Mesenchymal stem cell (in vitro differentiated cells and primary cell): ENCODE results near the gene ACP4.

Experiments
- DNase-seq: peaks from one replicate; pipeline ENCODE4 v3.0.0-alpha.2; 2013
- H2AFZ ChIP-seq: one replicate; pipeline ENCODE4 v1.6.1; 2013; ENCODE audit warnings: low read depth, mild to moderate bottlenecking, control low read depth, inconsistent platforms, low read length, moderate library complexity
- H2AK5ac ChIP-seq: 2 replicates; pipeline ENCODE4 v1.6.1; 2013; ENCODE audit warnings: low read length, moderate library complexity, mild to moderate bottlenecking, inconsistent platforms; ENCODE audit not compliant: severe bottlenecking
- H2BK120ac ChIP-seq: one replicate; pipeline ENCODE4 v1.6.1; 2013; ENCODE audit warnings: low read depth, mild to moderate bottlenecking, inconsistent platforms, low read length, moderate library complexity
- H2BK12ac ChIP-seq, 2 experiments: one replicate each; pipeline ENCODE4 v1.6.1; 2013; ENCODE audit warnings: inconsistent platforms in 2 of 2, low read length in 2 of 2, mild to moderate bottlenecking in 2 of 2, moderate library complexity in 2 of 2, control low read depth in 1 of 2
- H2BK15ac ChIP-seq: one replicate; pipeline ENCODE4 v1.6.1; 2013; ENCODE audit warnings: mild to moderate bottlenecking, low read depth, inconsistent platforms; ENCODE audit not compliant: poor library complexity, severe bottlenecking
- H2BK5ac ChIP-seq: 2 replicates; pipeline ENCODE4 v1.6.1; 2013; ENCODE audit warnings: low read depth, mild to moderate bottlenecking, low read length, control low read depth, inconsistent platforms; ENCODE audit not compliant: poor library complexity, severe bottlenecking
- H3K14ac ChIP-seq, 2 experiments: one replicate each; pipeline ENCODE4 v1.6.1; 2013; ENCODE audit warnings: inconsistent platforms in 2 of 2, low read length in 2 of 2, control low read depth in 1 of 2, mild to moderate bottlenecking in 1 of 2, moderate library complexity in 1 of 2
- H3K18ac ChIP-seq, 2 experiments: one replicate each; pipeline ENCODE4 v1.6.1; 2013; ENCODE audit warnings: inconsistent platforms in 2 of 2, low read length in 2 of 2, control low read depth in 1 of 2, low read depth in 1 of 2, mild to moderate bottlenecking in 1 of 2
- H3K23ac ChIP-seq, 2 experiments: one replicate each; pipeline ENCODE4 v1.6.1; 2013; ENCODE audit warnings: inconsistent platforms in 2 of 2, low read length in 2 of 2, mild to moderate bottlenecking in 2 of 2, moderate library complexity in 2 of 2, control low read depth in 1 of 2
- H3K27ac ChIP-seq: 2 replicates; pipeline ENCODE4 v1.5.1; 2013; ENCODE audit warnings: mild to moderate bottlenecking, moderate library complexity, low read length, control low read depth, inconsistent platforms; ENCODE audit not compliant: poor library complexity, severe bottlenecking
- H3K27me3 ChIP-seq, 2 experiments: 2 replicates each; pipeline versions ENCODE4 v1.6.1 to v1.7.0; 2013; ENCODE audit warnings: low read length in 2 of 2, mild to moderate bottlenecking in 2 of 2, moderate library complexity in 2 of 2, control low read depth in 1 of 2, inconsistent platforms in 1 of 2; ENCODE audit not compliant: control insufficient read depth in 1 of 2, insufficient read depth in 1 of 2
- H3K36me3 ChIP-seq, 2 experiments: 2 replicates each; pipeline versions ENCODE4 v1.6.1 to v1.7.0; 2013; ENCODE audit warnings: low read length in 2 of 2, control low read depth in 1 of 2, inconsistent platforms in 1 of 2, low read depth in 1 of 2, mild to moderate bottlenecking in 1 of 2; ENCODE audit not compliant: insufficient read depth in 2 of 2, control insufficient read depth in 1 of 2
- H3K4ac ChIP-seq, 2 experiments: one replicate each; pipeline ENCODE4 v1.6.1; 2013; ENCODE audit warnings: inconsistent platforms in 2 of 2, low read length in 2 of 2, mild to moderate bottlenecking in 2 of 2, moderate library complexity in 2 of 2, control low read depth in 1 of 2, low read depth in 1 of 2
- H3K4me1 ChIP-seq: 2 replicates; pipeline ENCODE4 v1.6.1; 2013; ENCODE audit warnings: low read depth, low read length, control low read depth; ENCODE audit not compliant: control insufficient read depth, insufficient read depth
- H3K4me2 ChIP-seq: 2 replicates; pipeline ENCODE4 v1.6.1; 2013; ENCODE audit warnings: low read length, mild to moderate bottlenecking, inconsistent platforms; ENCODE audit not compliant: poor library complexity, severe bottlenecking
- H3K4me3 ChIP-seq, 2 experiments: 2 replicates each; pipeline versions ENCODE4 v1.5.1 to v1.7.0; 2013; ENCODE audit warnings: low read length in 2 of 2, mild to moderate bottlenecking in 2 of 2, control low read depth in 1 of 2, low read depth in 1 of 2; ENCODE audit not compliant: insufficient read depth in 1 of 2
- H3K79me1 ChIP-seq: replicated peaks from 2 replicates; pipeline ENCODE4 v1.6.1; 2013; ENCODE audit warnings: mild to moderate bottlenecking, control low read depth, low read length, inconsistent platforms; ENCODE audit not compliant: poor library complexity, severe bottlenecking
- H3K9ac ChIP-seq: 2 replicates; pipeline ENCODE4 v1.7.0; 2013; ENCODE audit warnings: mild to moderate bottlenecking, low read length, moderate library complexity
- H3K9me3 ChIP-seq: 2 replicates; pipeline ENCODE4 v1.7.0; 2013; ENCODE audit warnings: mild to moderate bottlenecking, low read length; ENCODE audit not compliant: control insufficient read depth
- H4K8ac ChIP-seq: one replicate; pipeline ENCODE4 v1.6.1; 2013; ENCODE audit warnings: inconsistent platforms, mild to moderate bottlenecking, low read length, moderate library complexity
- H4K91ac ChIP-seq: one replicate; pipeline ENCODE4 v1.6.1; 2013; ENCODE audit warnings: mild to moderate bottlenecking, low read length, inconsistent platforms
- WGBS: methylation state at CpG from one replicate; pipeline ENCODE4 v1.1.7; 2013; ENCODE audit warnings: mixed read lengths; 5-methylcytosine and 5-hydroxymethylcytosine counted together

The ACP4 gene

DNA sequence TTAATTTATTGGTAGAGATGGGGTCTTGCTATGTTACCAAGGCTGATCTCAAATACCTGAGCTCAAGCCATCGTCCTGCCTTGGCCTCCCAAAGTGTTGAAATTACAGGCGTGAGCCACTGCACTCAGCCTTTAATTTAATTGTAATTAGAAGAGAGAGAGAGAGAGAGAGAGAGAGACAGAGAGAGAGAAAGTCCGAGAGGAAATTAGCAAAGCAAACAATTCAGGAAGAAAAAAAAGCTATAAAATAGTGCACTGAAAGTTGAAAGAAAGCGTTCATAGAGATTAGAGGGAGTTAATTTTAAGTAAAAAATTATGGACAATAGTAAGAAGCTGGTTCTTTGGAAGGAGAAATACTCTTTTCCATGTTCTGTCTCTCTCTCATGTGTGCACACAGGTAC is 13.0 kb upstream of the ACP4 start:
- H4K8ac ChIP-seq: no peak overlapping the region
- peaks cover 0 to 57% of the 10 kb centered on the region in 2 experiments for H3K27me3 ChIP-seq
- 79% methylated on average over 3 of the region's 4 CpGs for WGBS
- no peak overlapping the region for H3K9ac ChIP-seq
- H3K18ac ChIP-seq: no peak overlapping the region
- H3K36me3 ChIP-seq: no peaks in the 10 kb centered on the region
- H3K4me1 ChIP-seq: no peaks in the 10 kb centered on the region
- H3K27ac ChIP-seq: no peak overlapping the region
- H2BK15ac ChIP-seq: no peak overlapping the region
- H3K4ac ChIP-seq: no peak overlapping the region
- H2BK120ac ChIP-seq: no peak overlapping the region
- H2BK5ac ChIP-seq: no peak overlapping the region
- no peaks in the 10 kb centered on the region for H3K79me1 ChIP-seq
- no peak overlapping the region for H3K23ac ChIP-seq
- H4K91ac ChIP-seq: no peak overlapping the region
- no peak overlapping the region for H3K14ac ChIP-seq
- no peak overlapping the region for H3K4me3 ChIP-seq
- no peak overlapping the region for H3K4me2 ChIP-seq
- H2AFZ ChIP-seq: no peak overlapping the region
- DNase-seq: no peak
- H2BK12ac ChIP-seq: no peak overlapping the region
- no peak overlapping the region for H2AK5ac ChIP-seq
- H3K9me3 ChIP-seq: peaks cover 5% of the 10 kb centered on the region

DNA sequence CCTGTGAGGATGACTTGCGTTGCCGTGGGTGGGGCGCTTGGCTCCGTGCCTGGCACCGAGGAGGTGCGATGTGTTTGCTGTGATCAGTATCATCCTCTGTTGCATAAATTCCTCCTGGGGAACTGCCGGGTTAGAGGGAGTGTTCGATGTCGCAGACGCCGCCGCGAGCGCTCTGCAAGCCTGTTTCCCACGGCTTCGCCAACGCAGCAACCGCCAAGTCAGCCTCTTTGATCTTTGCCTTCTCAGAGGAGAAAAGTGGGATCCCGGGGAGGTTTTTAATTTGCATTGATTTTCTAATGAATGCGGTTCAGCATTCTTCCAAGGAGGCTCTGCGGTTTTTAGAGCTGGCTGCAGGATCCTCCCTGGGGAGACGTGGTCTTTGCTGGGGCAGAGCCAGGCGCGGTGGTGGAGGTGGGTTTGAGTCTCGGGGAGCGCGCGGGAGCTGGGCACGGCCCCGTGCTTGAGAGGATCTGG is 12.3 kb upstream of the ACP4 start:
- peak overlapping the region in 1 of 2 experiments; percentile 59 for H3K23ac ChIP-seq
- H4K91ac ChIP-seq: no peak overlapping the region
- H3K4me2 ChIP-seq: no peak overlapping the region
- H3K4me1 ChIP-seq: no peaks in the 10 kb centered on the region
- H4K8ac ChIP-seq: no peak overlapping the region
- H3K27me3 ChIP-seq: peaks cover 0 to 62% of the 10 kb centered on the region in 2 experiments
- H3K4ac ChIP-seq: no peak overlapping the region
- H2BK5ac ChIP-seq: no peak overlapping the region
- DNase-seq: no peak
- H3K9me3 ChIP-seq: peaks cover 5% of the 10 kb centered on the region
- no peak overlapping the region for H2AFZ ChIP-seq
- no peaks in the 10 kb centered on the region for H3K36me3 ChIP-seq
- H2BK120ac ChIP-seq: no peak overlapping the region
- no peaks in the 10 kb centered on the region for H3K79me1 ChIP-seq
- H3K4me3 ChIP-seq: no peak overlapping the region
- H2BK12ac ChIP-seq: no peak overlapping the region
- 48% methylated on average over 30 of the region's 30 CpGs for WGBS
- no peak overlapping the region for H2BK15ac ChIP-seq
- H2AK5ac ChIP-seq: no peak overlapping the region
- no peak overlapping the region for H3K14ac ChIP-seq
- H3K18ac ChIP-seq: no peak overlapping the region
- no peak overlapping the region for H3K9ac ChIP-seq
- no peak overlapping the region for H3K27ac ChIP-seq

DNA sequence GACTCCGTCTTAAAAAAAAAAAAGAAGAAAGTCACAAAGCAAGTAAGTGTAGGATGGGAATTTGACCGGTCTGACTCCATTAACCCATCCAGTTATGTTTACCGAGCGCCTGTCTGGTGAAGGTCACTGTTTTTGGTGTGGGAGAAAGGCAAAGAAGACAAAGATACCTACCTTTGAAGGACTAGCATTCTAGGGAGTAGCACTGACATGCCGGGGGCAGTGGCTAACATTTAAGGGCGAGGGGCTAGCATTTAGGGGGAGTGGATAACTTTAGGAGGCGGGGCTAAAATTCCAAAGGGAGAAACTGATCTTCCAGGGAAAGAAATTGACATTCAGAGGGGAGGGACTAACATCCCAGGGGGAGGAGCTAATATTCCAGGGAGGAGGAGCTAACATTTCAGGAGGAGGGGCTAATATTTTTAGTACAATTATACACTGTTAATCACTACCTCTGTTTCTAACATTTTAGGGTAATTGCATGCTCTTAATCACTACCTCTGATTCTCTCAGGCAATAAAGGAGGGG is 11.2 kb upstream of the ACP4 start:
- H3K9ac ChIP-seq: no peak overlapping the region
- no peak for DNase-seq
- no peak overlapping the region for H2BK15ac ChIP-seq
- no peak overlapping the region for H3K14ac ChIP-seq
- no peaks in the 10 kb centered on the region for H3K79me1 ChIP-seq
- no peak overlapping the region for H3K4me2 ChIP-seq
- H3K27ac ChIP-seq: no peak overlapping the region
- no peak overlapping the region for H2BK120ac ChIP-seq
- peaks cover 5% of the 10 kb centered on the region for H3K9me3 ChIP-seq
- no peaks in the 10 kb centered on the region for H3K36me3 ChIP-seq
- no peak overlapping the region for H2BK12ac ChIP-seq
- no peak overlapping the region for H3K23ac ChIP-seq
- H4K91ac ChIP-seq: no peak overlapping the region
- 73% methylated on average over 7 of the region's 7 CpGs for WGBS
- H3K4me3 ChIP-seq: no peak overlapping the region
- peaks cover 0 to 66% of the 10 kb centered on the region in 2 experiments for H3K27me3 ChIP-seq
- no peak overlapping the region for H3K18ac ChIP-seq
- no peak overlapping the region for H2AK5ac ChIP-seq
- H2AFZ ChIP-seq: no peak overlapping the region
- no peaks in the 10 kb centered on the region for H3K4me1 ChIP-seq
- H2BK5ac ChIP-seq: no peak overlapping the region
- H3K4ac ChIP-seq: no peak overlapping the region
- no peak overlapping the region for H4K8ac ChIP-seq

DNA sequence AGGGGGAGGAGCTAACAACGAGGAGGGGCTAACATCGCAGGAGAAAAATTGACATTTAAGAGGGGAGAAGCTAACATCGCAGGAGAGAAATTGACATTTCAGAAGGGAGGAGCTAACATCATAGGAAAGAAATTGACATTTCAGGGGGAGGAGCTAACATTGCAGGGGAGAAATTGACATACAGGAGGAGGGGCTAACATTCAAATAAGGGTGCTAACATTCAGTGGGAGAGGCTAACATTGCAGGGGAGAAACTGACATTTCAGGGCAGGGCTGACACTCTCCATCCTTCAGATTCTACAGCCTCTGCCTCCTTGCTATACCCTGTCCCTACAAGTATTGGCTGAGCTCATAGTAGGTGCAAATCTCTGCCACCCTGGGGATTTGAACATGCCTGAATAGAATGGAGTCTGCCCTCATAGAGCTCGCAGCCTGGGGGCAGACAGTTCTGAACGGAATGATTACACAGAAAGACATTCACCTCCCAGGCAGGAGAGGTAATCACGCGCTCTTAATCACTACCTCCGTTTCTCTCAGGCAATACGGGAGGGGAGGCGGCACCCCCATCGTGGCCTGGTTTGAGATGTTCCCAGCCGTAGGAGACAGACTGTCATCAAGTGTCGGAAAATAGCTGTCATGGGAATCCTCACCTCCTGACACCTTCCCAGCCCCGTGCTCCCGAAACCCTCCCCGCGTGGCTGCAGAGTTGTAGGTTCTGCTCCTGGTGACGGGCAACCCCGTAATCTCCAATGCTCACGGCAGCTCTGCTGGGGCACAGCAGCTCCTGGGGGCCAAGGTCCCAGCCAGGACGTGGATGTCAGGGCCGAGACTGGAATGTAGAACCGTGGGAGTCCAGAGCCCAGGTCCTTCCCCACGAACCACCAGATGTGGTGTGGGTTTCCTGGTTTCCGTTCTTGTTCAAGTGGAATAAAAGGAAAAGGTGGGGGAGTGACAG is 10.4 kb upstream of the ACP4 start:
- Histone ChIP-seq H3K27ac (no peak overlapping the region), H2AK5ac (no peak overlapping the region), H3K9ac (no peak overlapping the region), H2AFZ (no peak overlapping the region), H3K27me3 (peaks cover 0 to 62% of the 10 kb centered on the region in 2 experiments), H3K23ac (no peak overlapping the region), H3K4me3 (no peak overlapping the region), H2BK12ac (no peak overlapping the region), H2BK15ac (no peak overlapping the region), H3K36me3 (no peaks in the 10 kb centered on the region), H2BK5ac (no peak overlapping the region), H2BK120ac (no peak overlapping the region), H3K14ac (no peak overlapping the region), H3K9me3 (peaks cover 5% of the 10 kb centered on the region), H3K4ac (no peak overlapping the region), H4K91ac (no peak overlapping the region), H3K4me2 (no peak overlapping the region), H3K79me1 (no peaks in the 10 kb centered on the region), H4K8ac (no peak overlapping the region), H3K4me1 (no peaks in the 10 kb centered on the region), H3K18ac (no peak overlapping the region)
- no peak for DNase-seq
- 84% methylated on average over 25 of the region's 25 CpGs for WGBS
